ENCODE data around the gene PHACTR2. TPM values are rescaled to one million over a fixed set of nuclear protein-coding genes. Genes with fewer than 3 reads are reported as not detected.

PHACTR2 gene
- total and polyA plus RNA-seq, 2 of the 13 experiments (the other 11 are each of a cell fraction or from before 2014, with no cell fraction given): 11.3 to 28.2 TPM

- Histone ChIP-seq H3K27ac (ENCODE audit: extremely low read length, insufficient read depth, low read length) (no peak overlapping the region), H3K36me3 (replicated peaks in 1 of 2; ENCODE audit: control insufficient read depth in 1 of 2, insufficient read depth in 2 of 2, low read length in 2 of 2) (no peaks in the 10 kb centered on the region), H3K27me3 (ENCODE audit: control insufficient read depth in 1 of 2, insufficient read depth in 2 of 2, low read length in 2 of 2) (no peaks in the 10 kb centered on the region), H3K4me2 (ENCODE audit: low read depth, low read length) (no peak overlapping the region), H3K4me3 (replicated peaks in 1 of 3; ENCODE audit: insufficient read depth in 1 of 3, low read depth in 2 of 3, low read length in 3 of 3) (no peak overlapping the region), H3K4me1 (ENCODE audit: insufficient read depth, low read length) (no peaks in the 10 kb centered on the region), H4K20me1 (ENCODE audit: insufficient read depth, low read length) (no peaks in the 10 kb centered on the region), H3K79me2 (ENCODE audit: insufficient read depth, low read length) (no peaks in the 10 kb centered on the region), H2AFZ (ENCODE audit: low read length) (no peak overlapping the region), H3K9me3 (ENCODE audit: low read length) (no peaks in the 10 kb centered on the region), H3K9ac (ENCODE audit: insufficient read depth, low read depth, low read length) (no peak overlapping the region)
- 100% methylated on average over 1 of the region's 1 CpG for WGBS (ENCODE audit: low lambda C conversion rate)
- intact Hi-C loops (cut with micrococcal nuclease; ENCODE audit: unreplicated experiment) (no loop called here), in situ Hi-C loops (cut with HindIII; ENCODE audit: extremely low pct_ligation_motif_present, low pct_unique_long_range_greater_than_20kb) (no loop called here)
- CTCF ChIA-PET (ENCODE audit: low intra/inter-chr PET ratio, low total read pairs): no interaction called here
- TF ChIP-seq ZNF790 (CRISPR knock-in tag; IDR thresholded peaks at IDR 0.05; ENCODE audit: borderline replicate concordance): no peak
- TF ChIP-seq THAP9 (CRISPR knock-in tag; IDR thresholded peaks at IDR 0.05; ENCODE audit: borderline replicate concordance): no peak
- no peak for TF ChIP-seq PHF20 (CRISPR knock-in tag; IDR thresholded peaks at IDR 0.05)
- no peak for TF ChIP-seq MXD3 (CRISPR knock-in tag; IDR thresholded peaks at IDR 0.05)
- no peak for TF ChIP-seq DMAP1 (CRISPR knock-in tag; IDR thresholded peaks at IDR 0.05)
- no peak for TF ChIP-seq NCOA2 (CRISPR knock-in tag; IDR thresholded peaks at IDR 0.05)
- TF ChIP-seq BRF2 (CRISPR knock-in tag; IDR thresholded peaks at IDR 0.05): no peak
- TF ChIP-seq HDAC2 (CRISPR knock-in tag; IDR thresholded peaks at IDR 0.05): no peak
- no peak for TF ChIP-seq ZNF576 (CRISPR knock-in tag; IDR thresholded peaks at IDR 0.05)
- no peak for TF ChIP-seq ZFP41 (CRISPR knock-in tag; IDR thresholded peaks at IDR 0.05; ENCODE audit: borderline replicate concordance)
- TF ChIP-seq ZNF607 (CRISPR knock-in tag; IDR thresholded peaks at IDR 0.05; ENCODE audit: borderline replicate concordance): no peak
- TF ChIP-seq ZNF367 (CRISPR knock-in tag; IDR thresholded peaks at IDR 0.05; ENCODE audit: borderline replicate concordance): no peak
- no peak for TF ChIP-seq MEIS2 (CRISPR knock-in tag; IDR thresholded peaks at IDR 0.05)
- no peak for TF ChIP-seq AHR (CRISPR knock-in tag; IDR thresholded peaks at IDR 0.05)
- TF ChIP-seq DNMT3B (CRISPR knock-in tag; conservative IDR thresholded peaks at IDR 0.05): no peak
- FAIRE-seq (no peak), DNase-seq (ENCODE audit: low spot score) (no peak), ATAC-seq (no peak)
- POLR2A ChIA-PET: no interaction called here
- BruUV-seq (replicated peaks): no TSS peak
These were observed 54.0 kb downstream of the PHACTR2 start for GRCh38 chr6:143731789-143732188.

All from HepG2 (cell line).